Gastroesophageal sphincter (tissue), 4 donors: ENCODE data around the gene APBA2. TPM values are rescaled to one million over a fixed set of nuclear protein-coding genes. Genes with fewer than 3 reads are reported as not detected.
"Not testable (repeated sequence)": the region's sequence is repeated elsewhere in the genome, so short reads cannot be mapped to it uniquely, and the experiment has no call there.

ENCODE experiments used
- ATAC-seq: fragments of 150-250 bp; one replicate; pipeline ENCODE4 v1.9.1; 2016; ENCODE audit warnings: mild to moderate bottlenecking, moderate library complexity
- H3K27ac ChIP-seq, 4 donors: fragments of 200-600 bp; sonication (generic) in 3 of 4; 1 replicate in 3 of 4; 2 replicates in 1 of 4; pipeline ENCODE4 v1.5.1; 2016 to 2019
- H3K27me3 ChIP-seq: fragments of 200-600 bp; sonication (generic); one replicate; pipeline ENCODE4 v1.5.1; 2019
- H3K36me3 ChIP-seq, 2 donors: fragments of 200-600 bp; sonication (generic); one replicate each; pipeline ENCODE4 v1.5.1; 2019; ENCODE audit warnings: control low read depth in 1 of 2
- H3K4me1 ChIP-seq, 3 donors: fragments of 200-600 bp; sonication (generic); 1 replicate in 2 of 3; 2 replicates in 1 of 3; pipeline ENCODE4 v1.5.1; 2016 to 2019; ENCODE audit warnings: control low read depth in 2 of 3
- H3K4me3 ChIP-seq, 2 donors: fragments of 200-600 bp; sonication (generic); one replicate each; pipeline ENCODE4 v1.5.1; 2019; ENCODE audit warnings: mild to moderate bottlenecking in 1 of 2, moderate library complexity in 1 of 2
- H3K9me3 ChIP-seq, 3 donors: fragments of 200-600 bp; sonication (generic); one replicate each; pipeline ENCODE4 v1.5.1; 2017 to 2019; ENCODE audit warnings: control low read depth in 2 of 3
- EP300 ChIP-seq: sonication (generic); formaldehyde crosslinking; IDR thresholded peaks from one replicate; pipeline ENCODE4 v1.6.1; 2017; ENCODE audit warnings: antibody characterized with exemption, mild to moderate bottlenecking
- POLR2A ChIP-seq, 2 donors: fragments of 450-650 bp; IDR thresholded peaks; one replicate each; pipeline ENCODE4 v1.6.1; 2017; ENCODE audit warnings: antibody characterized with exemption in 2 of 2, mild to moderate bottlenecking in 2 of 2, moderate library complexity in 1 of 2
- POLR2AphosphoS5 ChIP-seq: sonication (generic); formaldehyde crosslinking; IDR thresholded peaks from one replicate; pipeline ENCODE4 v1.6.1; 2017; ENCODE audit warnings: antibody characterized with exemption
- WGBS, 2 donors: methylation state at CpG; one replicate each; pipeline ENCODE4 v1.1.5; 2018; ENCODE audit warnings: low coverage in 1 of 2; 5-methylcytosine and 5-hydroxymethylcytosine counted together
- total RNA-seq, 4 donors: library from RNA; depleted of rRNA; stranded (reverse); fragments of >200 nt; gene quantifications; one replicate each; pipeline ENCODE4 v1.1.0, GENCODE V29; 2016
- TF ChIP-seq, protein P1 (sequence below), 4 experiments: fragments of 200-600 bp in 2 of 4; fragments of 450-650 bp in 2 of 4; sonication (generic) in 1 of 4; IDR thresholded peaks; one replicate each; pipeline ENCODE4 v1.5.1; 2017 to 2019; ENCODE audit warnings: antibody characterized with exemption in 4 of 4, mild to moderate bottlenecking in 2 of 4, moderate library complexity in 2 of 4

The APBA2 gene
- total RNA-seq, 4 donors from 2014 or later: 3.1 to 14.9 (median 4.2) TPM

DNA sequence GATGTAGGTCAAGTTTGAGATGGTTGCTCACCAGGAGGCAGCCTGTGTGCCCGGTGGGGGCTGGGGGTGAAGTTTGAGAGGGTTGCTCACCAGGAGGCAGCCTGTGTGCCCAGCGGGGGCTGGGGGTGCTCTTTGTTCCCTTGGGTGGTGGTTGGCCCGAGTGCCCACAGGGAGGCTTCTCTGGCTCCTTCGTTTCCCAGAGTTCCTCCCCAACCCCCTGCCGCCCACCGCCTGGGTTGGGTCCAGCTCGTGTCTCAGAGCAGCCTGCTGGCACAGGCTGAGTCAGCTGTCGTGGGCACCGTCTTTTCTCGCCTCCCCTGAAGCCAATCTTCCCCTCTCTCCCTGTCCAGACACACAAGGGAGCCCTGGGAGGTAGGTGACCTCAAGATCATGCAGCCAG, 3.1 kb downstream of the APBA2 start:
- no peak for TF ChIP-seq EP300
- TF ChIP-seq, protein P1, sequence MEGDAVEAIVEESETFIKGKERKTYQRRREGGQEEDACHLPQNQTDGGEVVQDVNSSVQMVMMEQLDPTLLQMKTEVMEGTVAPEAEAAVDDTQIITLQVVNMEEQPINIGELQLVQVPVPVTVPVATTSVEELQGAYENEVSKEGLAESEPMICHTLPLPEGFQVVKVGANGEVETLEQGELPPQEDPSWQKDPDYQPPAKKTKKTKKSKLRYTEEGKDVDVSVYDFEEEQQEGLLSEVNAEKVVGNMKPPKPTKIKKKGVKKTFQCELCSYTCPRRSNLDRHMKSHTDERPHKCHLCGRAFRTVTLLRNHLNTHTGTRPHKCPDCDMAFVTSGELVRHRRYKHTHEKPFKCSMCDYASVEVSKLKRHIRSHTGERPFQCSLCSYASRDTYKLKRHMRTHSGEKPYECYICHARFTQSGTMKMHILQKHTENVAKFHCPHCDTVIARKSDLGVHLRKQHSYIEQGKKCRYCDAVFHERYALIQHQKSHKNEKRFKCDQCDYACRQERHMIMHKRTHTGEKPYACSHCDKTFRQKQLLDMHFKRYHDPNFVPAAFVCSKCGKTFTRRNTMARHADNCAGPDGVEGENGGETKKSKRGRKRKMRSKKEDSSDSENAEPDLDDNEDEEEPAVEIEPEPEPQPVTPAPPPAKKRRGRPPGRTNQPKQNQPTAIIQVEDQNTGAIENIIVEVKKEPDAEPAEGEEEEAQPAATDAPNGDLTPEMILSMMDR (IDR thresholded peaks at IDR 0.05): no peak
- no peak for TF ChIP-seq POLR2AphosphoS5
- TF ChIP-seq POLR2A (IDR thresholded peaks at IDR 0.05): no peak
- Histone ChIP-seq H3K4me3 (no peak overlapping the region), H3K4me1 (peaks cover 0 to 18% (median 10%) of the 10 kb centered on the region in 3 donors), H3K9me3 (no peaks in the 10 kb centered on the region), H3K36me3 (no peaks in the 10 kb centered on the region), H3K27ac (no peak overlapping the region), H3K27me3 (peaks cover 35% of the 10 kb centered on the region)
- 87% methylated on average over 5 of the region's 10 CpGs; no CpG with 5 or more reads in 1 of the 2 donors for WGBS, 2 donors
- no peak for ATAC-seq

DNA sequence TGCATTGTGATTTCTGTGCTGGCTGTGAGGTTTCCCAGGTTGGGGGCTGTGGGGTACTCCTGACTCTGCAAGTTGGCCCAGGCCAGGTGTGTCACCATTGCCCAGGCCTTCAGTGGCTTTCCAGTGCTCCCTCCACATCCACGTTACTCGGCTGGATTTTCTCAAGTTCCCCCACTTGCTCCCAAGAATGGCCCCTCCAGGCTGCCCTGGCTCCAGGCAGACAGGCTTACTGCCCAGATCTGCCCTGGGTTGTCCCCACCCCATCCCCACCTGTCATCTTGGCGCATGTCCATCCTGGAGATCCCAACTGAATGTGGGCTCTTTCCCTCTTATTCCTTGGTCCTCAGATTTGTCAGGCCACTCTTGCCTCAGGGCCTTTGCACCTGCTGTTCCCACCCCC, 3.6 kb downstream of the APBA2 start:
- no peak for ATAC-seq
- 88 to 100% methylated on average over 1 of the region's 3 CpGs for WGBS, 2 donors
- H3K4me3 ChIP-seq: no peak overlapping the region
- no peaks in the 10 kb centered on the region for H3K36me3 ChIP-seq
- no peak overlapping the region for H3K27ac ChIP-seq
- H3K27me3 ChIP-seq: peaks cover 35% of the 10 kb centered on the region
- no peaks in the 10 kb centered on the region for H3K9me3 ChIP-seq
- TF ChIP-seq EP300: no peak
- TF ChIP-seq POLR2AphosphoS5: no peak
- TF ChIP-seq, protein P1 (IDR thresholded peaks at IDR 0.05): no peak
- no peak for TF ChIP-seq POLR2A (IDR thresholded peaks at IDR 0.05)
- H3K4me1 ChIP-seq: peaks cover 0 to 18% (median 10%) of the 10 kb centered on the region in 3 donors

DNA sequence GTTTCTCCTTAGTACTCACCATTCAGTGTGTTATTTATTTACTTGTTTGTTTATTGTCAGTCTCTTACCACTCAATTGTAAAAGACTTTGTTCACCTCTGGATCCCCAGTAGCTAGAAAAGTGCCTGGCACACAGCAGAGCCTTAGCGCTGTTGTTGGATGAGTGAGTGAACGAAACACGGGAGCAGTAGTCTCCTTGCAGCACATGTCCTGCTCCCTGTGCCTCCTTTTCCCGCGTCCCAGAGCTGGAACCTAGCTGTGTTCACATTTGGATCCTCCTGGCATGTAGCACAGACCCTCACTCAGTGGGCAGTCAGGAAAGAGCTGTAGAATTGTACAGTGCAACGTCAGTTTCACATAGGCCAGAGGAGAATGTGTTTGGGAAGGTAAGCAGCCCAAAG, 4.1 kb downstream of the APBA2 start:
- H3K27ac ChIP-seq, H3K36me3 ChIP-seq, H3K4me3 ChIP-seq, H3K9me3 ChIP-seq, ATAC-seq: not testable (repeated sequence)
- Histone ChIP-seq H3K27me3 (peaks cover 34% of the 10 kb centered on the region), H3K4me1 (peaks cover 0 to 18% (median 10%) of the 10 kb centered on the region in 3 donors)
- WGBS, 2 donors: 84% methylated on average over 4 of the region's 6 CpGs; no CpG with 5 or more reads in 1 of the 2 donors

GRCh38 chr15:28890291-28890690, 4.5 kb downstream of the APBA2 start:
- ATAC-seq, H3K4me3 ChIP-seq, H3K36me3 ChIP-seq, H3K27ac ChIP-seq, H3K9me3 ChIP-seq: not testable (repeated sequence)
- WGBS, 2 donors: 65 to 73% methylated on average over 3 to 4 of the region's 4 CpGs
- Histone ChIP-seq H3K27me3 (peaks cover 30% of the 10 kb centered on the region), H3K4me1 (peaks cover 0 to 16% (median 10%) of the 10 kb centered on the region in 3 donors)

DNA sequence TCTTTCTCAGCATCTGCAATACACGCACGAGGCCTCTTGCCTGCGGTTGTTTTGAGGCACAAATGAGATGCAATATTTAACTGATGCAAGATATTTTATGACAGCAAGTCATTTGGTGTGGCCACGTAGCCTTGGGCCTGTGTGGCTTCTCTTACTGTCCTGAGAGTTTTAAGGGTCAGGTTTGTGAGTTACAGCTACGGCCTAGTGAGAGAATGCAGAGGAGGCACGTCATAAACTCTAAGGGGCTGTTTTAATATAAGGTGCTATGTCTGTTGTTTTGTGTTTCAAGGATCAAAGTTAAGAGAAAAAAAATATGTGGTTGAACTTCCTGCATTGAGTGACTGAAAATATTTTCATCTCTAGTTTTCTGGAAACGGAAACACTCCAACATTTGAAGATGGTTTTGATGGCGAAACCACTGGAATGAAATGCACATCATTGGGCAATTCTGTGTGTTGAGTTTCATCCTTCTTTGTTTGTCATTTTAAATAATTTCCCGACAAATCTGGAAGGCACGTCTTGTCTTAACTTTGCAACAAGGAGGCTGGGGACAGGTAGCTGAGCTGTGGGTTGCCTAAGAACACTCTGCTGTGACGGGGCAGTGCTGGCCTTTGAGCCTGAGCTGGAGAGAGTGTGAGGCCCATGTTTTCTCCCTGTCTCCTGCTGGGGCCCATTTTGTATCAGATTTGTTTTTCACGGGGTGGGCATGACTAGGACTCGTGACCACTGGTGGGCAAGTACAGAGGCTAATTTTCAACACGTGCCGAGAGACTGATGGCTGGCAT, 5.1 kb downstream of the APBA2 start:
- H3K36me3 ChIP-seq: no peaks in the 10 kb centered on the region
- WGBS, 2 donors: 83 to 89% methylated on average over 5 to 8 of the region's 15 CpGs
- TF ChIP-seq POLR2A (IDR thresholded peaks at IDR 0.05) (no peak), EP300 (no peak), POLR2AphosphoS5 (no peak)
- TF ChIP-seq, protein P1 (IDR thresholded peaks at IDR 0.05): no peak
- peaks cover 0 to 12% (median 5%) of the 10 kb centered on the region in 3 donors for H3K4me1 ChIP-seq
- H3K27me3 ChIP-seq: peaks cover 24% of the 10 kb centered on the region
- ATAC-seq: no peak
- no peak overlapping the region for H3K4me3 ChIP-seq
- no peak overlapping the region for H3K27ac ChIP-seq
- H3K9me3 ChIP-seq: no peaks in the 10 kb centered on the region

DNA sequence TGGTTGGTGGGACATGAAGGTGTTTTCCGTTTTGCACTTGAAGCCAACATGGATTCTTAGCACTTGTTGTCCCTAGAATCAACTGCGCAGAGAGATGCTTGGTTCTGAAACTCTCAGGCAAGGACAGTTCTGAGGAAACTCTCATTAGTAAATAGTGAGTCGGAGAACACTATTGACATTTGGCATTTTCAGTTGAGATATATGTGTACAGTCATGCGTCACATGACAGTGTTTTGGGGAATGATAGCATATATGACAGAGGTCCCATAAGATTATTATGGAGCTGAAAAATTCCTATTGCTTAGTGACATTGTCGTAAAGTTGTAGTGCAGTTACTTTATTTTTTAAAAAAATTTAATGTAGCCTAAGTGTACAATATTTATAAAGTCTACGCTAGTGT, 5.8 kb downstream of the APBA2 start:
- 95 to 97% methylated on average over 5 to 6 of the region's 6 CpGs for WGBS, 2 donors
- Histone ChIP-seq H3K27me3 (peaks cover 17% of the 10 kb centered on the region), H3K9me3 (no peaks in the 10 kb centered on the region), H3K27ac (no peak overlapping the region), H3K4me3 (no peak overlapping the region), H3K36me3 (no peaks in the 10 kb centered on the region), H3K4me1 (peaks cover 0 to 6% (median 3%) of the 10 kb centered on the region in 3 donors)
- no peak for ATAC-seq
- TF ChIP-seq POLR2AphosphoS5 (no peak), POLR2A (IDR thresholded peaks at IDR 0.05) (no peak), EP300 (no peak)
- TF ChIP-seq, protein P1 (IDR thresholded peaks at IDR 0.05): no peak
